ENCODE data around the gene TMEM245.

GRCh38 chr9:109039539-109039938 is 80.2 kb downstream of the TMEM245 start:
- no peak for TF ChIP-seq CTCF (conservative IDR thresholded peaks at IDR 0.05; ENCODE audit: low read depth, low read length)
- no peak for TF ChIP-seq EZH2 (IDR thresholded peaks at IDR 0.05; ENCODE audit: borderline replicate concordance, low read depth, low read length, poor library complexity, severe bottlenecking)
